H7 (cell line): ENCODE measurements around the gene ZNF236. TPM values are rescaled to one million over a fixed set of nuclear protein-coding genes. Genes with fewer than 3 reads are reported as not detected.

Experiments
- DNase-seq: peaks from one replicate; pipeline ENCODE4 v3.0.0; 2012
- H3K27me3 ChIP-seq: 2 replicates; pipeline ENCODE4 v1.6.0; 2011; ENCODE audit warnings: mild to moderate bottlenecking, low read length; ENCODE audit not compliant: control insufficient read depth, insufficient read depth
- H3K36me3 ChIP-seq: replicated peaks from 2 replicates; pipeline ENCODE4 v1.5.1; 2011; ENCODE audit warnings: low read length; ENCODE audit not compliant: control insufficient read depth, insufficient read depth
- H3K4me3 ChIP-seq: 2 replicates; pipeline ENCODE4 v1.5.1; 2011; ENCODE audit warnings: low read depth, mild to moderate bottlenecking, control low read depth, low read length, moderate library complexity; ENCODE audit not compliant: insufficient read depth
- total RNA-seq: library from RNA; depleted of rRNA; stranded (reverse); fragments of >200 nt; shearing (Covaris generic); gene quantifications from 2 replicates; pipeline ENCODE4 v1.2.3, GENCODE V29; 2014

Gene ZNF236
- total RNA-seq, 1 experiment from 2014 or later, result 9.1 TPM

DNA sequence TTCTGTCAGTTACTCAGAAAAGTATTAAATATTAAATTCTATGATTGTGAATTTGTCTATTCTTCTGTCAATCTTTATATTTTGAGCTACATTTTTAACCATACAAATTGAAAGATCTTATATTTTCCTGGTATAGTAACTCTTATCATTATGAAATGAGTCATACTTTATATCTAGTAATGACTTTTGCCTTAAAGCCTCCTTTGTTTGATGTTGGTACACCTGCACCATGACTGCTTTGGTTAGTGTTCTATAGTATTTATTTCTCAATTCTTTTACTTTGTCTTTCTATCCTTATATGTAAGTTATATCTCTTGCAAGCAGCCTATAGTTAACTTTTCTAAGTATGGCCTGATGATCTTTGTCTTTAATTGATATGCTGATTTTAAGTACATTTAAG is 13.0 kb downstream of the ZNF236 start:
- H3K27me3 ChIP-seq, result no peaks in the 10 kb centered on the region
- no peaks in the 10 kb centered on the region for H3K36me3 ChIP-seq
- H3K4me3 ChIP-seq, result no peak overlapping the region
- DNase-seq, result no peak

DNA sequence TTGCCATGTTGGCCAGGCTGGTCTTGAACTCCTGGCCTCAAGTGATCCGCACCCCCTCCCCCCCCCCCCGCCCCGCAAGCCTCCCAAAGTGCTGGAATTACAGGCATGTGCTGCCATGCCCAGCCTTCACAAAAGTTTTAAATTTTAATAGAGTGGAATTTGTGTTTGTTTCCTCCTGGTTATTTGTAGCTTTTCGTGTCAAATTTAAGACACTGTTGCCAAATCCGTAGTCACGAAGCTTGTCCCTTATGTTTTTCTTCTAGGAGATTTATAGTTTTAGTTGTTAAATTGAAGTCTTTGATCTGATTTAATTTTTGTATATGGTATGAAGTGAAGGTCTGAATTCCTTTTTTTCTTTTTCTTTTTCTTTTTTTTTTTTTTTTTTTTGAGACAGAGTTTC is 14.7 kb downstream of the ZNF236 start:
- H3K27me3 ChIP-seq, result no peaks in the 10 kb centered on the region
- no peaks in the 10 kb centered on the region for H3K36me3 ChIP-seq
- no peak overlapping the region for H3K4me3 ChIP-seq
- no peak for DNase-seq

DNA sequence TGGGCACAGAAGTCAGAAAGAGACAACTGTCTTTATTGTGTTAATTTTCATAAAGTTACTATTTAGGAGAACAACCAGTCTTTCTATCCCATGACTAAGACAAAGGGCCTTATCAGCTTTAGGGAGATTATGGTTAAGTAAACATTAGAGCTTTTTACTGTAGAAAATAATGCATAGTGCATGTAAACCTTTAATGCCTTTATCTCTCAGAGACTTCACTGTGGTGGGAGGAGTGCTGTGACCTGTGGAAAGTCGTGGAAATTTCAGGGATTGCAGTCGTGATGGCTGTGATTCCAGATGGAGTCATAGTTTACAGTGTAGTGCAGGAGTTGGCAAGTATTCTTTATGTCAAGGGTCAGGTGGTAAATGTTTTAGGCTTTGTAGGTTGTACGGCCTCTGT is 15.8 kb downstream of the ZNF236 start:
- DNase-seq, result no peak
- Histone ChIP-seq H3K4me3 (no peak overlapping the region), H3K27me3 (no peaks in the 10 kb centered on the region), H3K36me3 (no peaks in the 10 kb centered on the region)

DNA sequence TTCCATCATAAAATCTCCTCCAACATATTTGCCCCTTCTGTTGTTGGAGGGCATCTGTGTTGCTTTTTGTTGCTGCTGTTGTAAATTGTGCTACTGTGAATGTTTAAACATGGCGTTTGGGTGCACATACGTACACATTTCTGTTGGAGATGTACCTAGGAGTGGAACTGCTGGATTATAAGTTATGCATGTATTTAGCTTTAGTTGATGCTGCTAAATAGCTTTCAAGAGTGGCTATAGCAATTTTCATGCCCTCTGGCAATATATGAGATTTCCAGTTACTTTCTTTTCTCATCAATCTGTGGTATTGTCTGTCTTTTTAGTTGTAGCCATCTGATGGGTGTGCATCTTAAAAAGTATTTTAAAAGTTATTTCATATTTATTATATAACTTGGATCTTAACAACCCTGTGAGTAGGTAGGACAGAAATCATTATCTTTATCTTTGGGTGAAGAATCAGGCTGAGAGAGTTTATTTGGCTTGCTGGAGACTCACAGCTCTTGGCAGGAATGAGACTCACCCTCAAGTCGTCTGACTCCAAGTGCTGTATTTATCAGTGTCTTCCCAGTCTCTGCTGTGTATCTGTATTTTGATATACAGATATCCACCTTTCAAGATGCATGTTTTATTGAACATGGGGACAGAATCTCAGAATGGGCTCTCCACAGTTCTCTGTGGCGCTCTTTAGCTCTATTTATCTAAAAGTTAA is 16.9 kb downstream of the ZNF236 start:
- no peak for DNase-seq
- H3K27me3 ChIP-seq, result no peaks in the 10 kb centered on the region
- H3K36me3 ChIP-seq, result no peaks in the 10 kb centered on the region
- H3K4me3 ChIP-seq, result no peak overlapping the region

DNA sequence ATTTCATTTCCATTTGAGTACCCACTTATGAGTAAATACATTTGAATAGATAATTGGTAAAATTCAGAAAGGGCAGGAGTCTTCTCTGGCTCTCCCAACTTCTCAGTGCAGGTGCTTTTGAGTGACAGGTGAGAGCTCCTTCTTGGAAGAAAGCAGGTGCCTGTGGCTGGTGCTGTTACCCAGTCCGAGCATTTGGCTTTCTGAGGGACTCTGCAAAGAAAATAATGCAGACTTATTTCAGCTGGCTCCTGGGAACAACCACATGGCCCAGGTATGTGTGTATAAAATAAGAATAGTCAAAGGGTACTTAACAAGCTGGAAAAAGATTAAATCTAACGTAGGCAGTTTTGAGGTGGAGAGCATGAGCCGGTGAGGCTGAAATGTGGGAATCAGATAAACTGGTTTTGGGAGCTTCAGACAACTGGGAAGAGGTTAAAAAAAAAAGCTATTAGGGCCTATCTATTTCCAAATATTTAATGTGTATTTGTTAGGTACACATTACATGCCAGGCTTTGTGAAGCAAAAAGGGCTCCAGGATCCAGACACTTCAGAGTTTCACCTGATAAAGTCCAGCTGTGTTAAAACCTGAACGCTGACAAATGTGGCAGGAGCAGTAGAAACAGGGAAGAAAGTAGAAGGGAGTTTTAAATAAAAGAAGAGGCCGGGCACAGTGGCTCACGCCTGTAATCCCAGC is 20.6 kb downstream of the ZNF236 start:
- DNase-seq, result no peak
- Histone ChIP-seq H3K27me3 (no peaks in the 10 kb centered on the region), H3K36me3 (no peaks in the 10 kb centered on the region), H3K4me3 (no peak overlapping the region)

DNA sequence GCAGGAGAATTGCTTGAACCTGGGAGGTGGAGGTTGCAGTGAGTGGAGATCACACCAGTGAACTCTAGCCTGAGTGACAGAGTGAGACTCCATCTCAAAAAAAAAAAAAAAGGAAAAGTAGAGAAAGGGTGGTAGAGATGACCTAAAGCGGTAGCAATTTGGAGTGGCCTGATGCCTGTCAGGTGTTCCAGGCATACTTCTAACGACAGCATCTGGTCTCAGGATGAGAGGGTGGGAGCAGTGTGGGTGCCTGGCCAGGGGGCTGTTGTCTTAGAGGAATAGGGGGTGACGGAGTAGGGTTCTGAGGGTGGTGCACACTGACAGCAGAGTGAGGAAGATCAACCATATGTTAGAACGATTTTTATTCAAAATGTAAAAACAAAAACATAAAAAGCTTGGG is 21.8 kb downstream of the ZNF236 start:
- H3K4me3 ChIP-seq, result no peak overlapping the region
- DNase-seq, result no peak
- no peaks in the 10 kb centered on the region for H3K36me3 ChIP-seq
- no peaks in the 10 kb centered on the region for H3K27me3 ChIP-seq

DNA sequence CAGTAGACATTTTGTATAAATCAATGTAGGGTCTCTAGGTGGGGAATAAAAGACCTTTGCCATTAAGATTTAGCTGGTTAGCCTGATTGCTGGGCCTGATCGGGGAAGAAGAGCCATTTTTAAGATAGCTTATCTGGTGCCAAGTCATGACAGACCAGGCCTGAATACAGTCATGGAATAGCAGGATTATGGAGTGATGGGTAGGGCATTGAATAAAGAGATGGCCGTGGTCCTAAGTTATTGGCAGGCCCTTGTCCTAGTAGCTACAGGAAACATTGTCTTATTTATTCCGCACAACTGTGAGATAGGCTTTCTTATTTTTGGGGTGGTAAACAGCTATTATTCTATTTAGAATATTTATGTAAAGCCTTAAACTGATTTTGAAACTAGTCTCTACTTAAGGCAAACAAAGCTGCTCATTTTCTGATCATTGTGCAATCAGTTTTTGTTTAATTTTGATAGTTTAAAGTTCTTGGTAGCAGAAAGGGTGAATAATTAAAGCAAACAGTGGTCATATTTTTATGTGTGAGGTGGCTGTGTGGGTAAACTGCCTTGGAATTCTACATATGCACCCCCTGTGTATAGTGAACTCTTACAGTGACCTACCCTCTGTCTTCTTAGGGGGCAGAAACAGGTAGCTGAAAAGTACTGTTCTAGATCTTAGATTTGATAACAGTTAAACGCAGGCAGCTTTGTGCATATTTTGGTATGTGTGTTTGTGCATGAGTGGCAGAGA is 22.6 kb downstream of the ZNF236 start:
- Histone ChIP-seq H3K4me3 (no peak overlapping the region), H3K36me3 (no peaks in the 10 kb centered on the region), H3K27me3 (no peaks in the 10 kb centered on the region)
- no peak for DNase-seq

DNA sequence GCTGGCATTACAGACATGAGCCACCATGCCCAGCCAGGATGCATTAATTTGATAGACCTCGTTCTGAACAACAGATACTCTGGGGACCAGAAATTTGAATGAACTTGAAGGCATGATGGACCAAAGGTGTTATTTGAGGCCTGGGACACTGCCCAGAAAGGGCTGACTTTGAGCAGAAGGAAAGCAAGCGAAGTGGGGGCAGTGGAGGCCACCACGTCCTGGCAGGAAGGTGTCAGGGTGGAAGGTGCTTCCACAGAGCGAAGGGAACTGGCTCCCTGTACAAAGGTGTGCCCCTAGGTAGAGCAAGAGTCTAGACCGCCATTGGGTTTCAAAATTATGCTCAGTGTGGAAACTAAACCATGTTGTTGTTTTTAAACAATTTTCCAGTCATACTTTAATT is 23.9 kb downstream of the ZNF236 start:
- Histone ChIP-seq H3K4me3 (no peak overlapping the region), H3K36me3 (no peaks in the 10 kb centered on the region), H3K27me3 (no peaks in the 10 kb centered on the region)
- no peak for DNase-seq

DNA sequence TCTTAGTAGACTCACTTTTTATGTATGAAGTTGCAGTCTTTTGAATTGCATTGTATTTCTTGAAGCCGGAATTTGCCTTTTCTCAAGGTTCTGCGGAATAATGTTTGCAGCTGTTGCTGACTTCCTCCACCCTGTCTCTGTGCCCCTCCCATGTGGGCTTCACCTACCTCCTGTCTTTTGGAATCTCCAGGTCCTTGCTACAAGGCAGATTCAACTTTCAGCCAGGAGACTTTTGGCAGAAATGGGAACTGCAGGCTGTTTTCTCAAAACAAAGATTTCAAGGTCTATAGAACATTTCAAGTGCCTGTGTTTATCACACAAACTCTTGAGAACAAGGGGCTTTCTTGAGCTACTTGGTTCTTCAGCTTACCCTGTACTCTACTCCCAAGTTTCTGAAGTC is 25.6 kb downstream of the ZNF236 start:
- Histone ChIP-seq H3K4me3 (no peak overlapping the region), H3K36me3 (no peaks in the 10 kb centered on the region), H3K27me3 (no peaks in the 10 kb centered on the region)
- DNase-seq, result peak; percentile 81

DNA sequence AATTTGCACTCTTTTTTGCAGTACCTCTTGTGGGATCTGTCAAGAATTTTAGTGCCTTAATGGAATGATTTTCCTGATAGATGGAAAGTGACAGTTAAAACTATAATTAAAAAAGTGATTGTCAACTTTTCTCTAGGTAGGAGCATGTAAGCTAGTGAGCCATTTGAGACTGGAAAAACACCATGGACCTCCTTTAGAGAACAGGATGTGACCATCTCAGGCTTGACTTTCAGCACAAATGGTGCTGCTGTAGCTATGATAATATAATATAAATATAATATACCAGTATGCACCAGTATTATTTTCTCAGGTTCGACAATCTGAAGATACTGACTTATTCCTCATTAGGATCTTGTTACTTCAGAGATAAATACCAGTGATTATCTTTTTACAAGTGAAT is 27.8 kb downstream of the ZNF236 start:
- no peaks in the 10 kb centered on the region for H3K36me3 ChIP-seq
- no peaks in the 10 kb centered on the region for H3K27me3 ChIP-seq
- no peak for DNase-seq
- H3K4me3 ChIP-seq, result no peak overlapping the region

DNA sequence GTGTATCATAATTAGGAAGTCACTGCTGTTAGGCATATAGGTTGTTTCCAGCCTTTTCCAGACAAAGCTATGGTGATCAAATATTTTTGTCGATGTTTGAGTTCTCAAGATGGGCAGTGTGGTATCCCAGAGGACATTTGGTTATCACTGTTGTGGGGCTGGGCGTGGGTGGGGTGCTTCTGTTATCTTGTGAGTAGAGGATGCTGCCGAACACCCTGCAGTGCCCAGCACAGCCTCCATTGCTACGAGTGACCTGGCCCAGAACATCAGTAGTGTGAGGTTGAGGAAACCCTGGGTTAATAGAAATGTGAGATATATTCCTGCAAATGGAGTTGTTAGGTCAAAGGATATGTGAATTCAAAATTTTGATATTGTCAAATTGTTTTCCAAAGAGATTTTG is 33.2 kb downstream of the ZNF236 start:
- H3K4me3 ChIP-seq, result no peak overlapping the region
- no peaks in the 10 kb centered on the region for H3K36me3 ChIP-seq
- no peak for DNase-seq
- no peaks in the 10 kb centered on the region for H3K27me3 ChIP-seq

DNA sequence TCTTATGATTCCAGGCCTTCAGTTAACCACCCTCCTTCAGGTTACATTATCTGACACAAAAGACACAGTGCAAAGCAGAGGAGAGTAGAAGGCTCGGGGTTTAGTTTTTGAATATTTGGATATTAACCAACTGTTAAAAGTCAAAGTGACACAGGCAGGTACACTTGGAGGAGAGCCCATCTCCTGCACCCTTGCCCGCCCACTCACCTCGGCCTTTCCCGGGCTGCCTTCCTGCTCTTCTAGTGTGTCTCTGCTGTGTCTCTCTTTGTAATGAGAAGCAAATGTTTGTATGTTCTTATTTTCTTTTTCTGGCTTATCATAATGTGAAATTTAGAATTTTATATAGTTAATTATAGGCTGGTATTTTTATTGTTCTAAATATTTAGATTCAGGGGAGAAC is 35.1 kb downstream of the ZNF236 start:
- no peak for DNase-seq
- 0 out of 2 replicates have a peak, but pooled peaks cover 2% of the 10 kb centered on the region for H3K36me3 ChIP-seq
- H3K4me3 ChIP-seq, result no peak overlapping the region
- no peaks in the 10 kb centered on the region for H3K27me3 ChIP-seq

DNA sequence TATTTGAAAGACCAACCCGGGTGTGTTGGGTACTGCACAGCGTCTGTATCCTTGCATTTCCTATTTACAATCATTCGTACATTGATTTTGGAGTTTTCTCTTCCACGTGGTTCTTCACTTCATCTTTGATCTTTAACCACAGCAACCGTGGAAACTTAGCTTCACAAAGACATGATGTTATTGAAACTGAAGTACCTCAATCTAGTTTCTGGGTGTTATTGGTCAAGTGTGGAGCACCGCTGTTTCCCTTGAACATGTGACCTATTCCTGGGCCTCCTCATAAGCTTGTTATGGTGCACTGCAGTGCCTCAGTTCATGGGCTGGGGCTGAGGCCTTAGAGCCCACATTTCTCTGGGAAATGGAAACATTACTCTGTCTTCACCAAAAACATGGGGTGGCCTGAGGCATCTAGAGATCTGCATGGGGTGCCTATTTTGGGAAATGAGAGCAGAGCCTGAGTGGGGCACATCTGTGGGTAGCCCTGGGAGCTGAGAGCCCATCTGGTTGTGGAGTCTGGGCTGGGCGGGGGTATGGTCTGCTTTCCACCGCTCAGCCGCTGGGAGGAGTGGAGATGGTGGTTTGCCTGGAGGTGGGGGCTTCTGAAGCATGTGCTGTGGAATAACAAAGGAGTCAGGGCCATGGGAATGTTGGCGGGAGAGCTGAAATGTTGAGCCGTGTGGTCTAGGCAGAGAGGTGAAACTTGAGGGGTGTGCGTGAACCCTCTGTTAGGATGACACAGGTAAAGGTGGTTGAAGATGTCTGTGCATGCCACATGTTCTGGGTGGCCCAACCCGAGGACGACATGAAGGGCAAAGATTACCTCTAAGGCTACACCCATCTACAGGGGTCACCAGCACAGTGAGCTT is 37.4 kb downstream of the ZNF236 start:
- 0 out of 2 replicates have a peak, but pooled peaks cover 2% of the 10 kb centered on the region for H3K36me3 ChIP-seq
- H3K4me3 ChIP-seq, result no peak overlapping the region
- no peaks in the 10 kb centered on the region for H3K27me3 ChIP-seq
- peak; percentile 33 for DNase-seq

DNA sequence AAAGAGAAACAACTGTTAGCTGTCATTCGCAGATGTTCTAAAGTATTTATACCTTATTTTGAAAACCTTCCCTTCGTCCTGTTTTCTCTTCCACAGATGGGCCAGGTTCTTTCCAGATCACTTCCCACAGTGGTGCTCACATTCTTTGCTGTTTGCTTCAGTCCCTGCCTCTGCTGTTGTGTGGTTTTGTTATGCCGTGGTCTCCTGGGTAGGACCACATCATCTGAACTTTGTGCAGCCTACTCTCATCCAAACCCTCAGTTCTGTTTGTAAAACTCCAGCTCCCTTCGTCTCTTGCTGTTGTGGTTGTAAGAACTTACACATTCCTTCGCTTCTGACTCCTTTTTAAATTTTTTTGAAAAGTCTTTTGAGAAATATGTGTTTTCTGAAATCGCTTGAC is 38.1 kb downstream of the ZNF236 start:
- no peak for DNase-seq
- no peaks in the 10 kb centered on the region for H3K27me3 ChIP-seq
- H3K36me3 ChIP-seq, result 0 out of 2 replicates have a peak, but pooled peaks cover 2% of the 10 kb centered on the region
- H3K4me3 ChIP-seq, result no peak overlapping the region
